ENCODE results near the gene TFCP2. TPM values are rescaled to one million over a fixed set of nuclear protein-coding genes. Genes with fewer than 3 reads are reported as not detected.

TFCP2 gene
- total and polyA plus RNA-seq, 12 donors: 9.4 to 28.7 (median 17.1) TPM

GRCh38 chr12:51059086-51059485, 113.8 kb downstream of the TFCP2 start:
- no peaks in the 10 kb centered on the region for H3K27me3 ChIP-seq
- no peak overlapping the region for H3K27ac ChIP-seq
- H3K36me3 ChIP-seq (replicated peaks in 1 of 2): peaks cover 0 to 96% of the 10 kb centered on the region in 2 donors
- H3K9me3 ChIP-seq (replicated peaks in 1 of 3): no peaks in the 10 kb centered on the region
- intact Hi-C loops (cut with DNase I): loop anchor here in 1 of 2 donors (10.0 kb wide), 1 partner anchor 176 kb away; the partner anchor contains the start of gene DAZAP2
- no peak overlapping the region for H3K4me3 ChIP-seq
- no peak for DNase-seq
- H3K4me1 ChIP-seq (replicated peaks in 1 of 2): peaks cover 0 to under 1% of the 10 kb centered on the region in 2 donors
- no peak for TF ChIP-seq POLR2A (IDR thresholded peaks at IDR 0.05)
- no peak for TF ChIP-seq CTCF (IDR thresholded peaks at IDR 0.05)
- 83 to 90% (median 87%) methylated on average over 7 of the region's 7 CpGs for WGBS, 4 donors

- 44 to 61% (median 52%) methylated on average over 5 of the region's 5 CpGs for WGBS, 4 donors
- intact Hi-C loops (cut with DNase I): loop anchor here in 1 of 2 donors (10.0 kb wide), 1 partner anchor 179 kb away; the partner anchor contains the start of gene DAZAP2
Observed at GRCh38 chr12:51056242-51056641, 116.7 kb downstream of the TFCP2 start.

GRCh38 chr12:51055060-51055459, 117.9 kb downstream of the TFCP2 start:
- intact Hi-C loops (cut with DNase I): loop anchor here in 1 of 2 donors (10.0 kb wide), 1 partner anchor 180 kb away; the partner anchor contains the start of gene DAZAP2
- H3K36me3 ChIP-seq (replicated peaks in 1 of 2): peaks cover 0 to 83% of the 10 kb centered on the region in 2 donors

More at GRCh38 chr12:51056242-51056641, 116.7 kb downstream of the TFCP2 start:
- Histone ChIP-seq H3K9me3 (replicated peaks in 1 of 3) (no peaks in the 10 kb centered on the region), H3K27me3 (no peaks in the 10 kb centered on the region), H3K27ac (no peak overlapping the region), H3K4me3 (no peak overlapping the region), H3K36me3 (replicated peaks in 1 of 2) (peaks cover 0 to 88% of the 10 kb centered on the region in 2 donors), H3K4me1 (replicated peaks in 1 of 2) (peaks cover 0 to 8% of the 10 kb centered on the region in 2 donors)
- TF ChIP-seq CTCF (IDR thresholded peaks at IDR 0.05) (no peak), POLR2A (IDR thresholded peaks at IDR 0.05) (no peak)
- peak; percentile 26 to 80 (median 66) for DNase-seq

GRCh38 chr12:51051787-51052186, 121.1 kb downstream of the TFCP2 start:
- H3K4me1 ChIP-seq (replicated peaks in 1 of 2): peaks cover 15 to 25% of the 10 kb centered on the region in 2 donors
- intact Hi-C loops (cut with DNase I): loop anchor here in 1 of 2 donors (5.0 to 10.0 kb wide), 2 partner anchors 36 to 183 kb away; partner anchors contain the start of gene DAZAP2
- no peak for DNase-seq
- no peak overlapping the region for H3K27ac ChIP-seq
- 71 to 84% (median 78%) methylated on average over 4 of the region's 4 CpGs for WGBS, 4 donors
- no peaks in the 10 kb centered on the region for H3K9me3 ChIP-seq (replicated peaks in 1 of 3)
- peaks cover 0 to 50% of the 10 kb centered on the region in 2 donors for H3K36me3 ChIP-seq (replicated peaks in 1 of 2)
- TF ChIP-seq CTCF (IDR thresholded peaks at IDR 0.05) (no peak), POLR2A (IDR thresholded peaks at IDR 0.05) (no peak)
- H3K27me3 ChIP-seq: no peaks in the 10 kb centered on the region
- no peak overlapping the region for H3K4me3 ChIP-seq

More at GRCh38 chr12:51055060-51055459, 117.9 kb downstream of the TFCP2 start:
- Histone ChIP-seq H3K4me1 (replicated peaks in 1 of 2) (peaks cover 0 to 8% of the 10 kb centered on the region in 2 donors), H3K4me3 (no peak overlapping the region), H3K27ac (no peak overlapping the region), H3K9me3 (replicated peaks in 1 of 3) (no peaks in the 10 kb centered on the region), H3K27me3 (no peaks in the 10 kb centered on the region)
- no peak for TF ChIP-seq CTCF (IDR thresholded peaks at IDR 0.05)
- no peak for TF ChIP-seq POLR2A (IDR thresholded peaks at IDR 0.05)
- WGBS, 4 donors: 88 to 97% (median 92%) methylated on average over 2 of the region's 2 CpGs
- DNase-seq: no peak
